Measurements from ENCODE around the gene ITPR3. TPM values are rescaled to one million over a fixed set of nuclear protein-coding genes. Genes with fewer than 3 reads are reported as not detected.

The ITPR3 gene
- total RNA-seq, 1 donor from 2014 or later: 21.6 TPM

- no peak for TF ChIP-seq CTCF (IDR thresholded peaks at IDR 0.05)
- DNase-seq (ENCODE audit: extremely low spot score, unreplicated experiment): no peak
- Mint-ChIP-seq H3K27ac (ENCODE audit: unreplicated experiment) (no peak overlapping the region), H3K36me3 (ENCODE audit: unreplicated experiment) (no peaks in the 10 kb centered on the region), H3K27me3 (ENCODE audit: unreplicated experiment) (no peaks in the 10 kb centered on the region), H3K4me1 (ENCODE audit: unreplicated experiment) (peaks cover under 1% of the 10 kb centered on the region), H3K9me3 (ENCODE audit: unreplicated experiment) (no peaks in the 10 kb centered on the region), H3K4me3 (ENCODE audit: unreplicated experiment) (no peak overlapping the region)
Observed at GRCh38 chr6:33729059-33729458, 107.9 kb downstream of the ITPR3 start.

- no peaks in the 10 kb centered on the region for H3K36me3 Mint-ChIP-seq (ENCODE audit: unreplicated experiment)
- H3K4me3 Mint-ChIP-seq (ENCODE audit: unreplicated experiment): no peak overlapping the region
- no peak overlapping the region for H3K27ac Mint-ChIP-seq (ENCODE audit: unreplicated experiment)
- no peak for TF ChIP-seq CTCF (IDR thresholded peaks at IDR 0.05)
- DNase-seq (ENCODE audit: extremely low spot score, unreplicated experiment): no peak
- no peaks in the 10 kb centered on the region for H3K9me3 Mint-ChIP-seq (ENCODE audit: unreplicated experiment)
- peaks cover 2% of the 10 kb centered on the region for H3K4me1 Mint-ChIP-seq (ENCODE audit: unreplicated experiment)
- H3K27me3 Mint-ChIP-seq (ENCODE audit: unreplicated experiment): no peaks in the 10 kb centered on the region
Observed at GRCh38 chr6:33730611-33731010, 109.5 kb downstream of the ITPR3 start.

- Mint-ChIP-seq H3K27me3 (ENCODE audit: unreplicated experiment) (no peaks in the 10 kb centered on the region), H3K27ac (ENCODE audit: unreplicated experiment) (no peak overlapping the region), H3K36me3 (ENCODE audit: unreplicated experiment) (no peaks in the 10 kb centered on the region), H3K9me3 (ENCODE audit: unreplicated experiment) (no peaks in the 10 kb centered on the region), H3K4me1 (ENCODE audit: unreplicated experiment) (peaks cover 2% of the 10 kb centered on the region), H3K4me3 (ENCODE audit: unreplicated experiment) (no peak overlapping the region)
- no peak for TF ChIP-seq CTCF (IDR thresholded peaks at IDR 0.05)
- DNase-seq (ENCODE audit: extremely low spot score, unreplicated experiment): no peak
Observed at GRCh38 chr6:33731035-33731434, 109.9 kb downstream of the ITPR3 start.

- no peak for TF ChIP-seq CTCF (IDR thresholded peaks at IDR 0.05)
- Mint-ChIP-seq H3K27me3 (ENCODE audit: unreplicated experiment) (no peaks in the 10 kb centered on the region), H3K9me3 (ENCODE audit: unreplicated experiment) (no peaks in the 10 kb centered on the region), H3K4me1 (ENCODE audit: unreplicated experiment) (peaks cover 2% of the 10 kb centered on the region), H3K4me3 (ENCODE audit: unreplicated experiment) (no peak overlapping the region), H3K36me3 (ENCODE audit: unreplicated experiment) (no peaks in the 10 kb centered on the region), H3K27ac (ENCODE audit: unreplicated experiment) (no peak overlapping the region)
- DNase-seq (ENCODE audit: extremely low spot score, unreplicated experiment): no peak
Observed at GRCh38 chr6:33731751-33732282, 110.7 kb downstream of the ITPR3 start.

GRCh38 chr6:33732385-33732784, 111.3 kb downstream of the ITPR3 start:
- Mint-ChIP-seq H3K27ac (ENCODE audit: unreplicated experiment) (no peak overlapping the region), H3K36me3 (ENCODE audit: unreplicated experiment) (no peaks in the 10 kb centered on the region), H3K27me3 (ENCODE audit: unreplicated experiment) (no peaks in the 10 kb centered on the region), H3K4me1 (ENCODE audit: unreplicated experiment) (peaks cover 4% of the 10 kb centered on the region), H3K9me3 (ENCODE audit: unreplicated experiment) (no peaks in the 10 kb centered on the region), H3K4me3 (ENCODE audit: unreplicated experiment) (no peak overlapping the region)
- no peak for TF ChIP-seq CTCF (IDR thresholded peaks at IDR 0.05)
- DNase-seq (ENCODE audit: extremely low spot score, unreplicated experiment): no peak
